OCI-LY3 (cell line): ENCODE results near the gene LRTM2.

ENCODE experiments used
- CTCF ChIP-seq: fragments of 200-600, 300-600 bp; sonication (generic); IDR thresholded peaks from 2 replicates; pipeline ENCODE4 v1.5.1; 2014; ENCODE audit warnings: antibody characterized with exemption, low read length, low read depth
- EZH2phosphoT487 ChIP-seq: fragments of 200-600 bp; shearing (Covaris generic); IDR thresholded peaks from 2 replicates; pipeline ENCODE4 v1.6.1; 2018; ENCODE audit warnings: antibody characterized with exemption, mixed run types, low read depth

GRCh38 chr12:1830401-1830845 is 10.1 kb downstream of the LRTM2 start:
- no peak for TF ChIP-seq CTCF
- TF ChIP-seq EZH2phosphoT487: no peak
